Glutamatergic neuron (in vitro differentiated cells): ENCODE results near the gene HECTD4. TPM values are rescaled to one million over a fixed set of nuclear protein-coding genes. Genes with fewer than 3 reads are reported as not detected.
A peak's percentile ranks its signal among the peaks of the same experiment; 100 is the strongest.

Source experiments
- DNase-seq: peaks from one replicate; pipeline ENCODE4 v3.0.0; 2022
- H3K27ac Mint-ChIP-seq: one replicate; pipeline ENCODE4 v1.8.0; 2020; ENCODE audit warnings: mild to moderate bottlenecking, mixed read lengths, inconsistent platforms; ENCODE audit not compliant: unreplicated experiment
- H3K27me3 Mint-ChIP-seq: one replicate; pipeline ENCODE4 v1.8.0; 2020; ENCODE audit warnings: mild to moderate bottlenecking, moderate library complexity, mixed read lengths, inconsistent platforms; ENCODE audit not compliant: unreplicated experiment
- H3K36me3 Mint-ChIP-seq: one replicate; pipeline ENCODE4 v1.8.0; 2020; ENCODE audit warnings: mild to moderate bottlenecking, mixed read lengths, inconsistent platforms; ENCODE audit not compliant: unreplicated experiment
- H3K4me1 Mint-ChIP-seq: one replicate; pipeline ENCODE4 v1.8.0; 2020; ENCODE audit warnings: mild to moderate bottlenecking, low read depth, mixed read lengths, inconsistent platforms; ENCODE audit not compliant: unreplicated experiment
- H3K4me3 Mint-ChIP-seq: one replicate; pipeline ENCODE4 v1.8.0; 2020; ENCODE audit warnings: mild to moderate bottlenecking, mixed read lengths, inconsistent platforms; ENCODE audit not compliant: unreplicated experiment
- H3K9me3 Mint-ChIP-seq: one replicate; pipeline ENCODE4 v1.8.0; 2020; ENCODE audit warnings: mild to moderate bottlenecking, moderate library complexity, mixed read lengths, inconsistent platforms; ENCODE audit not compliant: unreplicated experiment
- CTCF ChIP-seq: fragments of 200-600 bp; sonication (generic); IDR thresholded peaks from one replicate; pipeline ENCODE4 v1.5.0; 2021; ENCODE audit not compliant: partially characterized antibody, unreplicated experiment
- total RNA-seq: library from RNA; stranded (reverse); fragmentation: NEBNext Ultra II Directional; extraction: Animal tissue kit (Norgen Biotek cat#: 25700); gene quantifications from one replicate; pipeline ENCODE4 v1.2.1, GENCODE V29; 2021; ENCODE audit not compliant: unreplicated experiment

The HECTD4 gene
- total RNA-seq, 1 donor from 2014 or later: 261 TPM

- TF ChIP-seq CTCF: no peak
- no peak overlapping the region for H3K4me3 Mint-ChIP-seq
- H3K4me1 Mint-ChIP-seq: peaks cover 19% of the 10 kb centered on the region
- H3K27me3 Mint-ChIP-seq: no peaks in the 10 kb centered on the region
- no peak for DNase-seq
- peaks cover 2% of the 10 kb centered on the region for H3K9me3 Mint-ChIP-seq
- H3K27ac Mint-ChIP-seq: no peak overlapping the region
- no peaks in the 10 kb centered on the region for H3K36me3 Mint-ChIP-seq
Observed at GRCh38 chr12:112328456-112329124, 53.6 kb downstream of the HECTD4 start.

DNA sequence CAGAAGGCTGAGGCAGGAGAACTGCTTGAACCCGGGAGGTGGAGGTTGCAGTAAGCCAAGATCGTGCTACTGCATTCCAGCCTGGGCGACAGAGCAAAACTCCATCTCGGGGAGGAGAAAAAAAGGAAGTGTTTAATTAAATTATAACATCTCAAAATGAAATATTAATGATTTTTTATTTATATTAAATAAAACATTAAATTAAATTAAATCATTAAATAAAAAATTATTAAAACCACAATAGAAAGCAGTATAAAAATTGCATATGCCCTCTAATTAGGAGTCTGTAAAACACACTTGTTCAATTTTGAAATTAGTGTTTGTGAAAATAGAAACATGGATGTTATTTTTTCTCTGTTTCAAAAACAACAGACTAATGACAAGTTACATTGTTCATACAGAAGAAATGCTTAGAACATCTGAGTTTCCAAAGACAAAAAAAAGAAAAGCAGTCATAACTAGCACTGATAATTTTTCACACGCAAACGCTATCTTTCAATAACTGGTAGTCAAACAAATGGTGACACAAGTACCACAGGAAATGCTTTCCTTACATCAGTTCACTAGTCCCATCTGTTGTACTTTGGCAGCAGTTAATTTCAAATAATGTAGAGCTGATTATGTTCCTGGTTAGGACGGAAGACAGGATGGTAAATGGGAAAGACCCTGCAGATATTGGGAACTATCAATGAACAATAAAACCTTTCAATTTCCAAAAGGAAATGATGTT is 54.9 kb downstream of the HECTD4 start:
- TF ChIP-seq CTCF: no peak
- Mint-ChIP-seq H3K27me3 (no peaks in the 10 kb centered on the region), H3K4me3 (peak overlapping the region; percentile 55), H3K4me1 (peaks cover 11% of the 10 kb centered on the region), H3K9me3 (peaks cover 2% of the 10 kb centered on the region), H3K27ac (peak overlapping the region; percentile 29), H3K36me3 (no peaks in the 10 kb centered on the region)
- DNase-seq: no peak

DNA sequence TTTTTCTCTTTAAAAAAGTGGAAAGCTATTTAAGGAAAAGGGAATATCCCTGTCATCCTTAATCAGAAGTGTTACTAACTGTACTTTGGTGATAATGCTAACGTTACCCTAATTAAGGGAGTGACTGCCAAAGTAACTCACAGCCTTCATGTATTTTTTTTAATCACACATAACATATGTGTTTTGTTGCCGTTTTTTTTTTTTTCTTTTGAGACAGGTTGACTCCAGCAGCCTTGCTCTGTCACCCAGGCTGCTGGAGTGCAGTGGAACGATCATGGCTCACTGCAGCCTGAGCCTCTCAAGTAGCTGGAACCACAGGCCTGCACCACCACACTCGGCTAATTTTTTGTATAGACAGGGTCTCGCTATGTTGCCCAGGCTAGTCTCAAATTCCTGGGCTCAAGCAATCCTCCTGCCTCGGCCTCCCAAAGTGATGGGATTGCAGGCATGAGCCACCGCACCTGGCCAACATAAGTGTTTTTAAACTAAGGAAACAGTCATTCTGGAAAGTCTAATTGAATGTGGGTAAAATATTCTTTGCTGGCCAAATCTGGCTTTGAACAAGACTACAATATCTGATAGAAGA is 56.5 kb downstream of the HECTD4 start:
- peaks cover 4% of the 10 kb centered on the region for H3K9me3 Mint-ChIP-seq
- DNase-seq: no peak
- no peaks in the 10 kb centered on the region for H3K36me3 Mint-ChIP-seq
- no peak overlapping the region for H3K4me3 Mint-ChIP-seq
- H3K4me1 Mint-ChIP-seq: peaks cover 10% of the 10 kb centered on the region
- no peak for TF ChIP-seq CTCF
- no peaks in the 10 kb centered on the region for H3K27me3 Mint-ChIP-seq
- peak overlapping the region; percentile 42 for H3K27ac Mint-ChIP-seq

DNA sequence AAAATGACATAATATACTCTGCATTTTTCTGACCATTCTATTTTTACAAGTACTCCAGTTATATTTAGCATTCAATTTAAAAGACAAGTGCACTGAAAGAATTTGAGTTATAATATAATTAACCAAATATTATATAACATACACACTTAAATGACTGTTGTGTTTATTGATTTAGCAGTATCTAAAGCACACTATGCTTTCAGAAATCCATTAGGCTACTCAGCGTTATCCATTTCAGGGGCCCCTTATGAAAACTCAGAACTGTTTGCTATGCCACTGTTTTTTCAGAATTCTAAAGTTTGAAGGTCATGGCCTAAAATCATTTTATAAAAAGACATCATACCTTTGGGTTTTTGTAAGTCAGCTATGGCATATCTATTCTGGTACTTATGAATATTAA is 57.1 kb downstream of the HECTD4 start:
- no peak for DNase-seq
- peaks cover 10% of the 10 kb centered on the region for H3K4me1 Mint-ChIP-seq
- no peak overlapping the region for H3K4me3 Mint-ChIP-seq
- no peaks in the 10 kb centered on the region for H3K27me3 Mint-ChIP-seq
- no peak for TF ChIP-seq CTCF
- no peak overlapping the region for H3K27ac Mint-ChIP-seq
- H3K9me3 Mint-ChIP-seq: peaks cover 4% of the 10 kb centered on the region
- H3K36me3 Mint-ChIP-seq: no peaks in the 10 kb centered on the region
